ENCODE data around the gene DGKZ.

Gene DGKZ

DNA sequence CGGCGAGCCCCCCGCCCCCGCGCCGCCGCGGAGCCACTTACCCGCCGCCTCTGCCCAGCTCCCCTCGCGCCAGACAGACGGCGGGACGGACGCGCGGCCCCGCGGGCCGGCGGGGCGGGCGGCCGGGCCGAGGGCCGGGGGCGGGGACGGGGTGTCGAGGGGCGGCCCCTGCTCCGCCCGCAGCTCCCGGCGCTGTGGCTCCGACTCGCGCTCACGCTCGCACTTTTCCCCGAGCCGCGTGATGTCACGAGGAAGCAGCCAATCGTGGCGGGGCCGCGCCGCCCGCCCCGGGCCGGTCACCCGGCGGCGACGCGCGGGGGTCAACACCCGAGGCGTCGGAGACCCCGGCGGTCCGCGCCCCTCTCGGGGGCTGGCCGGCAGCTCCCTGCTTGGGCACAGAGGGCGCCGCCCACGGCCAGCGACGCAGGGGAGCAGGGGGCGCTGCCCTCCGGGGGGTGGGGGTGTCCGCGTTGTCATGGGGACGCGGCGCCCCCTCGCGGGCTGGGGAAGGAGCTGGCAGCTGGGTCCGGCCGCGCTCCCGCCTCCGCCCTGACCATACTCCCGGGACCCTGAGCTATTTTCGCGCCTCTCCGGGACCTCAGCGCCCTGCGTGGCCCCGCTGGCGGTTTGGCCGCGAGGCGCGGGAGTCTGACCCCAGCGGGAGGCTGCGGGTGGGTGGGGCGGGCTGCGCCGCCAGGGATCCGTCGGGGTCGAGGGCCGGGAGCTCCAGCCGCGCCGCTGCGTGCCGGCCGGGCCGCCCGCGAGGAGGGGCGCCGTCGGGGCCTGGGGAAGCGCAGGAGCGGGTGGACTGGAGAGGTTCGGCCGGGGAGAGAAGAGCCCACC lies 44.5 kb downstream of the DGKZ start, which contains the start of gene CHRM4:
CHRM4 (minus strand) TSS at position 199 of the 843 bp plus-strand sequence. CDS start 5,219 bp downstream, outside the sequence.
- TF ChIP-seq CTCF (IDR thresholded peaks at IDR 0.05; ENCODE audit: low read length) (no peak), EZH2phosphoT487 (IDR thresholded peaks at IDR 0.05; ENCODE audit: low read length) (no peak), EZH2 (optimal IDR thresholded peaks at IDR 0.05; ENCODE audit: low read depth, low read length) (no peak)
- Histone ChIP-seq H3K9me3 (replicated peaks; ENCODE audit: insufficient read depth, low read length) (no peaks in the 10 kb centered on the region), H3F3A (ENCODE audit: insufficient read depth, low read length) (no peaks in the 10 kb centered on the region), H3K4me2 (ENCODE audit: low read depth, low read length) (peak within 1 kb of the TSS; percentile 69; the same call in 1 of the 2 replicates), H3K79me2 (ENCODE audit: low read length) (no peaks in the 10 kb centered on the region), H4K20me1 (ENCODE audit: insufficient read depth, low read length) (peaks cover 5% of the 10 kb centered on the region; the same call in 1 of the 2 replicates), H3K27me3 (replicated peaks; ENCODE audit: insufficient read depth, low read length) (peaks cover 46% of the 10 kb centered on the region), H3K9me2 (replicated peaks; ENCODE audit: insufficient read depth, low read length) (no peaks in the 10 kb centered on the region), H3K4me1 (ENCODE audit: low read length) (peaks cover 3% of the 10 kb centered on the region; the same call in 1 of the 2 replicates), H2AFZ (ENCODE audit: low read length) (no peak within 1 kb of the TSS), H3K36me3 (replicated peaks; ENCODE audit: insufficient read depth, low read length) (no peaks in the 10 kb centered on the region), H3K27ac (ENCODE audit: low read length) (no peak within 1 kb of the TSS), H3K4me3 (ENCODE audit: low read length) (no peak within 1 kb of the TSS; the same call in 1 of the 2 replicates), H3K9ac (ENCODE audit: low read length) (no peak within 1 kb of the TSS)
- DNase-seq, result no peak

DNA sequence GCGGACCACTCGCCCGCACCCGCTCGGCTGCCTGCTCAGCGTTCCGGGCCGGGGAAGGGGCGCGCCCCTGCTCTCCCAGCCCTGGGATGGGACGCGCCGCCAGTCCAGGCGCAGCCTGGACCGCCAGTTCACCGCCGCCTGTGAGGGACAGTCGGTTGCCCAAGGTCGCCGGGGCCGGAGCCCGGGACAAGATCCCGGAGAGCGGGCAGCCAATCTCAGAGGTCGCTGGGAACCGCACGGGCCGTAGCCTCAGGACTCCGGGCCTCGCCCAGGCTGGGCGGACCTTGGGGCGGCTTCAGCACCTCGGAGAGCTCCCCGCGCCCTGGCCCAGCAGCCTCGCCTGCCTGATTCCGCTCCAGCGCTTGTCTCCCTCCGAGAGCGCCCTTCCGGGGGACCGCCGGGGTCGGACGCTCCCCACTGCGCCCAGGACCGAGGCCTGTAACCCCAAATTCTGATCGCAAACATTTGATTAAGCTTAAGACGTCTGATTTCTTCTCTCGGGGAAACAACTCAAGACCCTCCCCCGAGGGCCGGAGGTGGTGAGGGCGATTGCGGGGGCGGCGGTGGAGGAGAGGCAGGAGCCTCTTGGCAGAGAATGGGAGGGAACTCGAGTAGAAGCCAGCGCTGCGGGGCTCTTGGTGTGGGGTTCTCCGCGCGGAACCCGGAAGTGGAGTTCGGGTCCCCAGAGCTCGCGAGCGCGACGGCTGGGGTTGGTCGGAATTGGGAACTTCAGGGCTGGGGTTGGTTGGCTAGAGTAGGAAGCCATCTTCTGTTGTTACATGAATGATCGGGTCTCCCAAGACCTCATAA lies 45.4 kb downstream of the DGKZ start:
- Histone ChIP-seq H3K9me2 (replicated peaks; ENCODE audit: insufficient read depth, low read length) (no peaks in the 10 kb centered on the region), H3K27ac (ENCODE audit: low read length) (no peak overlapping the region), H3K27me3 (replicated peaks; ENCODE audit: insufficient read depth, low read length) (peaks cover 38% of the 10 kb centered on the region), H2AFZ (ENCODE audit: low read length) (no peak overlapping the region), H3K4me3 (ENCODE audit: low read length) (no peak overlapping the region), H3K36me3 (replicated peaks; ENCODE audit: insufficient read depth, low read length) (no peaks in the 10 kb centered on the region), H3K9ac (ENCODE audit: low read length) (no peak overlapping the region), H3K79me2 (ENCODE audit: low read length) (no peaks in the 10 kb centered on the region), H3K9me3 (replicated peaks; ENCODE audit: insufficient read depth, low read length) (no peaks in the 10 kb centered on the region), H3K4me1 (ENCODE audit: low read length) (peaks cover 3% of the 10 kb centered on the region; the same call in 1 of the 2 replicates), H4K20me1 (ENCODE audit: insufficient read depth, low read length) (peaks cover 5% of the 10 kb centered on the region; the same call in 1 of the 2 replicates), H3F3A (ENCODE audit: insufficient read depth, low read length) (no peaks in the 10 kb centered on the region), H3K4me2 (ENCODE audit: low read depth, low read length) (peak overlapping the region; percentile 69; the same call in 1 of the 2 replicates)
- DNase-seq, result peak; percentile 74
- no peak for TF ChIP-seq EZH2 (optimal IDR thresholded peaks at IDR 0.05; ENCODE audit: low read depth, low read length)
- no peak for TF ChIP-seq CTCF (IDR thresholded peaks at IDR 0.05; ENCODE audit: low read length)
- no peak for TF ChIP-seq EZH2phosphoT487 (IDR thresholded peaks at IDR 0.05; ENCODE audit: low read length)

DNA sequence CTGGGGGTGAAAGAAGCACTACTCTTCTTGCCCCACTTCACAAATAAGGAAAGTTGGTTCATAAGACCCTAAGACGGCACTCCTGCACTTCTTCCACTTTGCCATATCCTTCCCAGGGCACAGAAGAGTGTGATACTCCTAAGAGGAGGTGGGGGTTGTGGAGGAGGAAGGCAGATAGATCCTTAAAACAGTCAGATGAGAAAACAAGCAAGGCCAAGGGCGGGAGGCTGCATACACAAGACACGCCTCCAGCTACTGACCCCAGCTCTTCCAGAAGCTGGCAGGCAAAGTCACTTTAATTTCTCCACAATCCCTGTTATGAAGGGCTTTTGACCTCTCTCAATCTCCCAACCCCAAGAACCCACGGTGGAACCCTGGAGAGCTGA lies 46.0 kb downstream of the DGKZ start:
- Histone ChIP-seq H3K4me1 (ENCODE audit: low read length) (peaks cover 3% of the 10 kb centered on the region; the same call in 1 of the 2 replicates), H3F3A (ENCODE audit: insufficient read depth, low read length) (no peaks in the 10 kb centered on the region), H3K27me3 (replicated peaks; ENCODE audit: insufficient read depth, low read length) (peaks cover 32% of the 10 kb centered on the region), H3K36me3 (replicated peaks; ENCODE audit: insufficient read depth, low read length) (no peaks in the 10 kb centered on the region), H4K20me1 (ENCODE audit: insufficient read depth, low read length) (peaks cover 5% of the 10 kb centered on the region; the same call in 1 of the 2 replicates), H3K79me2 (ENCODE audit: low read length) (no peaks in the 10 kb centered on the region), H2AFZ (ENCODE audit: low read length) (no peak overlapping the region), H3K4me3 (ENCODE audit: low read length) (no peak overlapping the region), H3K27ac (ENCODE audit: low read length) (no peak overlapping the region), H3K9me3 (replicated peaks; ENCODE audit: insufficient read depth, low read length) (no peaks in the 10 kb centered on the region), H3K9ac (ENCODE audit: low read length) (no peak overlapping the region), H3K9me2 (replicated peaks; ENCODE audit: insufficient read depth, low read length) (no peaks in the 10 kb centered on the region), H3K4me2 (ENCODE audit: low read depth, low read length) (no peak overlapping the region)
- TF ChIP-seq EZH2phosphoT487 (IDR thresholded peaks at IDR 0.05; ENCODE audit: low read length), result no peak
- no peak for TF ChIP-seq CTCF (IDR thresholded peaks at IDR 0.05; ENCODE audit: low read length)
- no peak for TF ChIP-seq EZH2 (optimal IDR thresholded peaks at IDR 0.05; ENCODE audit: low read depth, low read length)
- no peak for DNase-seq
